DND-41 (cell line): ENCODE results near the gene KMT5C.

ENCODE experiments used
- EZH2 ChIP-seq: IDR thresholded peaks from 3 replicates; pipeline ENCODE4 v1.6.1; 2012; ENCODE audit warnings: borderline replicate concordance, low read depth, mild to moderate bottlenecking, moderate library complexity, low read length, inconsistent platforms; ENCODE audit not compliant: severe bottlenecking
- TF ChIP-seq, protein P1 (sequence below): IDR thresholded peaks from 2 replicates; pipeline ENCODE4 v1.5.1; 2012; ENCODE audit warnings: borderline replicate concordance, low read length, moderate library complexity, mild to moderate bottlenecking; ENCODE audit not compliant: poor library complexity, severe bottlenecking; ENCODE audit errors: extremely low read depth

GRCh38 chr19:55336101-55336500, 3.6 kb upstream of the KMT5C start:
- no peak for TF ChIP-seq EZH2
- TF ChIP-seq, protein P1, sequence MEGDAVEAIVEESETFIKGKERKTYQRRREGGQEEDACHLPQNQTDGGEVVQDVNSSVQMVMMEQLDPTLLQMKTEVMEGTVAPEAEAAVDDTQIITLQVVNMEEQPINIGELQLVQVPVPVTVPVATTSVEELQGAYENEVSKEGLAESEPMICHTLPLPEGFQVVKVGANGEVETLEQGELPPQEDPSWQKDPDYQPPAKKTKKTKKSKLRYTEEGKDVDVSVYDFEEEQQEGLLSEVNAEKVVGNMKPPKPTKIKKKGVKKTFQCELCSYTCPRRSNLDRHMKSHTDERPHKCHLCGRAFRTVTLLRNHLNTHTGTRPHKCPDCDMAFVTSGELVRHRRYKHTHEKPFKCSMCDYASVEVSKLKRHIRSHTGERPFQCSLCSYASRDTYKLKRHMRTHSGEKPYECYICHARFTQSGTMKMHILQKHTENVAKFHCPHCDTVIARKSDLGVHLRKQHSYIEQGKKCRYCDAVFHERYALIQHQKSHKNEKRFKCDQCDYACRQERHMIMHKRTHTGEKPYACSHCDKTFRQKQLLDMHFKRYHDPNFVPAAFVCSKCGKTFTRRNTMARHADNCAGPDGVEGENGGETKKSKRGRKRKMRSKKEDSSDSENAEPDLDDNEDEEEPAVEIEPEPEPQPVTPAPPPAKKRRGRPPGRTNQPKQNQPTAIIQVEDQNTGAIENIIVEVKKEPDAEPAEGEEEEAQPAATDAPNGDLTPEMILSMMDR = no peak
